Measurements from ENCODE around the gene ITGA1.

DNA sequence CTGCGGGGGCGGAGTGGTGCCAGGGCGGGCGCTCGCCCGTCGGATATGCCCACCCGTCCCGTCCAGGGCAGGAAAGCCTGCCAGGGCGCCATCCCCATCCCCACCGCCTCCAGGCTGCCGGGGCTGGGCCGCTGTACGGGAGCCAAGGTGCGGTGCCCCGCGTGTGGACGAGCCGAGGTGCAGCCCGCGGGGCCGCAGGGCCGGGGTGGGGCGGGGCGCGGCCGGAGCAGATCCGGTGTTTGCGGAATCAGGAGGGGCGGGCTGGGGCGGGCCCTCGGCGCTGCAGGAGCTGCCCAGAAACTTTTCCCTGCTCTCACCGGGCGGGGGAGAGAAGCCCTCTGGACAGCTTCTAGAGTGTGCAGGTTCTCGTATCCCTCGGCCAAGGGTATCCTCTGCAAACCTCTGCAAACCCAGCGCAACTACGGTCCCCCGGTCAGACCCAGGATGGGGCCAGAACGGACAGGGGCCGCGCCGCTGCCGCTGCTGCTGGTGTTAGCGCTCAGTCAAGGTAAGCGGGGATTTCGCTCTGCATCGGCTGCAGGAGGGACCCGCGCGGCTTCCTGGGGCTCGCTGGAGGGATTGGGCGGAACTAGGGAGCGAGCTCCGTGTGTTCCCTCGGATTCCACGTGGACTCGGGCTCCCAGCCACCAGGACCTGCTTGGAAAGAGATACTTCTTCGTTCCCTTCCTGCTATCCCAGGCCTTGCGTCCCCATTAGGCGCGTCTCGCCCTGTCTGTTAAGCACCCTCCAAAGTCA, 201.5 kb downstream of the ITGA1 start, which contains the start of gene ITGA2:
- TF ChIP-seq, protein P1, sequence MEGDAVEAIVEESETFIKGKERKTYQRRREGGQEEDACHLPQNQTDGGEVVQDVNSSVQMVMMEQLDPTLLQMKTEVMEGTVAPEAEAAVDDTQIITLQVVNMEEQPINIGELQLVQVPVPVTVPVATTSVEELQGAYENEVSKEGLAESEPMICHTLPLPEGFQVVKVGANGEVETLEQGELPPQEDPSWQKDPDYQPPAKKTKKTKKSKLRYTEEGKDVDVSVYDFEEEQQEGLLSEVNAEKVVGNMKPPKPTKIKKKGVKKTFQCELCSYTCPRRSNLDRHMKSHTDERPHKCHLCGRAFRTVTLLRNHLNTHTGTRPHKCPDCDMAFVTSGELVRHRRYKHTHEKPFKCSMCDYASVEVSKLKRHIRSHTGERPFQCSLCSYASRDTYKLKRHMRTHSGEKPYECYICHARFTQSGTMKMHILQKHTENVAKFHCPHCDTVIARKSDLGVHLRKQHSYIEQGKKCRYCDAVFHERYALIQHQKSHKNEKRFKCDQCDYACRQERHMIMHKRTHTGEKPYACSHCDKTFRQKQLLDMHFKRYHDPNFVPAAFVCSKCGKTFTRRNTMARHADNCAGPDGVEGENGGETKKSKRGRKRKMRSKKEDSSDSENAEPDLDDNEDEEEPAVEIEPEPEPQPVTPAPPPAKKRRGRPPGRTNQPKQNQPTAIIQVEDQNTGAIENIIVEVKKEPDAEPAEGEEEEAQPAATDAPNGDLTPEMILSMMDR (IDR thresholded peaks at IDR 0.05) = no peak
- no peak for TF ChIP-seq POLR2A (IDR thresholded peaks at IDR 0.05)
